Right cardiac atrium (tissue), 5 donors: ENCODE measurements around the gene RIIAD1. TPM values are rescaled to one million over a fixed set of nuclear protein-coding genes. Genes with fewer than 3 reads are reported as not detected.
"Not testable (repeated sequence)": the region's sequence is repeated elsewhere in the genome, so short reads cannot be mapped to it uniquely, and the experiment has no call there.

Experiments
- ATAC-seq, 2 donors: fragments of 200-7000 bp; cut with Tn5 transposase; one replicate each; pipeline versions ENCODE4 v1.8.0 to v1.9.1; 2020; ENCODE audit warnings: moderate library complexity in 2 of 2, mild to moderate bottlenecking in 1 of 2
- DNase-seq, 3 donors: peaks; one replicate each; pipeline ENCODE4 v3.0.0-alpha.2; 2020
- H3K27ac ChIP-seq: one replicate; pipeline ENCODE4 v1.5.1; 2013; ENCODE audit warnings: mild to moderate bottlenecking, low read length, control low read depth, moderate library complexity
- H3K27me3 ChIP-seq: one replicate; pipeline ENCODE4 v1.6.1; 2013; ENCODE audit not compliant: control insufficient read depth, insufficient read depth
- H3K4me1 ChIP-seq: one replicate; pipeline ENCODE4 v1.6.1; 2013; ENCODE audit warnings: low read length; ENCODE audit not compliant: control insufficient read depth, insufficient read depth
- H3K4me3 ChIP-seq: one replicate; pipeline ENCODE4 v1.5.1; 2013; ENCODE audit warnings: low read length, control low read depth
- H3K9me3 ChIP-seq: one replicate; pipeline ENCODE4 v1.6.1; 2013; ENCODE audit warnings: low read length; ENCODE audit not compliant: control insufficient read depth
- WGBS: extraction: QIAGEN DNeasy Blood & Tissue Kit; methylation state at CpG from one replicate; pipeline ENCODE4 v1.1.7; 2013; 5-methylcytosine and 5-hydroxymethylcytosine counted together
- intact Hi-C, 4 donors: fragments of 100-400 bp; cut with DNase I; formaldehyde crosslinking; loops; one replicate each; pipeline versions ENCODE4 v1.11.0 to v1.14.0; 2022 to 2023
- polyA plus RNA-seq: library from polyadenylated mRNA; stranded (reverse); fragments of 200-250 nt; gene quantifications from one replicate; pipeline ENCODE4 v1.2.3, GENCODE V29; 2013
- total RNA-seq, 4 donors: library from RNA; stranded (reverse); fragmentation: NEBNext Ultra II Directional; extraction: Animal tissue kit (Norgen Biotek cat#: 25700); gene quantifications; one replicate each; pipeline ENCODE4 v1.2.1, GENCODE V29; 2021
- donor health status: healthy with polysubstance abuse.
- donor health status: DM: no; HTN: yes; CAD: no.
- donor health status: DM: no; HTN: no; CAD: no.
- donor health status: DM: no; HTN: yes; CAD: no; lungs with severe emphysema.
- donor health status: DM: yes; HTN: yes; CAD: no.

Gene RIIAD1
- total and polyA plus RNA-seq, 5 donors: 6.0 to 19.3 (median 7.7) TPM

DNA sequence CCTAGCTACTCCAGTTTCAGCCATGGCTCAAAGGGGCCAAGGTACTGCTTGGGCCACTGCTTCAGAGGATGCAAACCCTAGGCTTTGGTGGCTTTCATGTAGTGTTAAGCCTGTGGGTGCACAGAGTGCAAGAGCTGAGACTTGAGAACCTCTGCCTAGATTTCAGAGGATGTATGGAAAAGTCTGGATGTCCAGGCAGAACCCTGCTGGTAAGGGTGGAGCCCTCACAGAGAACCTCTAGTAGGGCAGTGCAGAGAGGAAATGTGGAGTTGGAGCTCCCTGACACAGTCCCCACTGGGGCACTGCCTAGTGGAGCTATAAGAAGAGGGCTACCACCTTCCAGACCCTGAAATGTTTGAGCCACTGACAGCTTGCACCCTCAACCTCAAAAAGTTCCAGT is 16.2 kb downstream of the RIIAD1 start:
- Histone ChIP-seq H3K27me3 (no peaks in the 10 kb centered on the region), H3K4me1 (no peaks in the 10 kb centered on the region), H3K4me3 (no peak overlapping the region), H3K27ac (no peak overlapping the region), H3K9me3 (peaks cover 3% of the 10 kb centered on the region)
- intact Hi-C loops: loop anchor here (5.0 to 10.0 kb wide), 4 partner anchors 143 to 293 kb away; no protein-coding TSS in a partner anchor
- DNase-seq (no peak), ATAC-seq (no peak)

DNA sequence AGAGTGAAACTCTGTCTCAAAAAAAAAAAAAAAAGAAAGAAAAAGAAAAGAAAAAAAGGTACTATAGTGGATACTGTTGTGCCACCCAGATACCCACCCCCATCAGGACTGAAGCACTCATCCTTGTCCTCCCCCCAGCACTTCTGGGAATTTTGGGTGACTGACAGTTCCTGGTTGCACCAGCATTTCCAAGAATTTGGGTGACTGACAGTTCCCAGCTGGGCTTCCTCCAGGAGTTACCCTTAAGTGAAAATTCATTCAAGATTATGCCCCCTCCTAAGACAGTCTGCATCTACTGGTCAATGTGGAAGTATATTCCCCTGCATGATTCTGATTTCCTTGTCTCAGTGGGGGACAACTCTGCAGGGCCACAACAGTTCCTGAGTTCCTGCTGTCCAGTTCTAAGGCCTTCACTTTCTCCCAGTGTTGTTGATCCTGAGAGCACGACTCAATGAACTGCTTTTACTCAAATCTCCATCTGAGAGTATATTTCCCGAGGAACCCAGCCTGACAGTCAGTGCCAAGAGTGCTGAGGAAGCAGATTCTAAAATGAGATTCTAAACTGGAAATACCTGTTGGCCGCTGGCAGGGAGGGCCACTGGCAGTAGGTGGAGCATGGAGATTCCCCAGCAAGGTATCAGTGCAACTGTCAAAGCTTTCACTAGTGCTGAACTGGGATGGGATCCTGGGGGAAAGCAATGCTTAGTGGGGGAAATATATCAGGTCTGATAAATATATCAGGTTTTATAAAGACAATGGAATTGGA is 18.5 kb downstream of the RIIAD1 start:
- ATAC-seq: no peak
- Histone ChIP-seq H3K4me1 (no peaks in the 10 kb centered on the region), H3K27ac (no peak overlapping the region), H3K27me3 (no peaks in the 10 kb centered on the region), H3K9me3 (peaks cover 3% of the 10 kb centered on the region), H3K4me3 (no peak overlapping the region)
- intact Hi-C loops: loop anchor here (5.0 to 10.0 kb wide), 4 partner anchors 145 to 295 kb away; no protein-coding TSS in a partner anchor
- no peak for DNase-seq
- WGBS: 53% methylated on average over 3 of the region's 3 CpGs

DNA sequence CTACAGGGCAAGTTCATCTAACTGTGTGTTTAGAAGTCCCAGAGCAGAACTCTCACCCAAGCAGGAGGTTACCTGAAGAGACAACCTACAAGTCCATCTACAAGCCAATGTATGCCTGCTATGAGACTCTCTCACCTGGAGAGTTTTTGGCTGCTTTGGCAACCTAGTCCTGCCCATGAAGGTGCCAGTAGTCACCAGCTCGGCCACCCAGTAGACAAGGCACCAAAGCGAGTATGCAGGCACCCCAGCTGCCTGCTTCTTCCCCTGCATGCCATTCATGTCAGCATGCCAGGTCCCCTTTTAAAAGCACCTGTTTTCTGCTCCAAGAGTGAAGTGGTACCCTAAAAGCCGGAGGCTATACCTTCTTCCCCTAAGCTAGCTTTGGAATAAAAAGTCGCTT is 20.2 kb downstream of the RIIAD1 start:
- no peak for DNase-seq
- no peak for ATAC-seq
- WGBS: 86% methylated on average over 4 of the region's 4 CpGs
- Histone ChIP-seq H3K27ac (no peak overlapping the region), H3K27me3 (no peaks in the 10 kb centered on the region), H3K4me1 (no peaks in the 10 kb centered on the region), H3K9me3 (peaks cover 3% of the 10 kb centered on the region), H3K4me3 (no peak overlapping the region)
- intact Hi-C loops: no loop called here

DNA sequence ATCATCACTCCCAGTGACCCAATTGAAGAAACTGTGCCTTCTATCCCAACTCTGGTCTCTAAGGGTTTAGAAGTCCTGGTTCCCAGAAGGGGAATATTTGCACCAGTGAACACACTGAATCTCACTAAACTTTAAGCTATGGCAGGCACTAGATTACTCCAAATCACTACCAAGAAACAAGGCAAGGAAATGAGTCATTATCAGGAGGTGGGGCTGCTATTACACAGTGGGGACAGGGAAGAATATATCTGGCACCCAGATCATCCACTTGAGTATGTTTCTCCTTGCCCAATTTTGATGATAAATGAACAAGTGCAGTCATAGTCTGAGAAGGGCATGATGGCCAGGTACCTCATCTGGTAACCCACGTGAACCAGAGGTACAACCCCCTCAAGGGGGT is 35.0 kb downstream of the RIIAD1 start:
- DNase-seq (no peak), ATAC-seq (peak in 1 of 2 donors; percentile 66)
- Histone ChIP-seq H3K9me3 (no peaks in the 10 kb centered on the region), H3K27me3 (no peaks in the 10 kb centered on the region), H3K27ac (no peak overlapping the region), H3K4me1 (no peaks in the 10 kb centered on the region), H3K4me3 (no peak overlapping the region)
- 73% methylated on average over 1 of the region's 1 CpG for WGBS
- intact Hi-C loops: no loop called here

DNA sequence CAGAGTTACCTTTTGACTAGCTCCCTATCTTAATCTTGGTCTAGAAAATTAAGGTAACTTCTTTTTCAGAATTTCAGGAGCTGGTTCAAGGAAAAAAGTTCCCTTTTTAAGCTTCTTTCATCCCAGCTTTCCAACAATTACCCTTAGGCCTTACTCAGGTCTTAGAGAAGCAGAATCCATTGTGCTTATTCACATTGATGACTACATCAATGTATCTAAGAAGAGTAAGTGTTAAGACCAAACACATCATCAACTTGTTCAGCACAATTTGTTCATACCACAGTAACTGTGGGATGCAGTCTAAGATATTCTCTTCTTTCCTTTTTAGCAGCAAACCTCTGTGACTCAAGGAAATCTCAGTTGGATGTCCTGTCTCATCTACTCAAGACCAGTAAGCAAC is 37.9 kb downstream of the RIIAD1 start:
- intact Hi-C loops: no loop called here
- DNase-seq (no peak), ATAC-seq (no peak)
- H3K27me3 ChIP-seq: no peaks in the 10 kb centered on the region
- no peak overlapping the region for H3K27ac ChIP-seq
- H3K4me3 ChIP-seq: no peak overlapping the region
- H3K4me1 ChIP-seq: no peaks in the 10 kb centered on the region
- H3K9me3 ChIP-seq: no peaks in the 10 kb centered on the region

DNA sequence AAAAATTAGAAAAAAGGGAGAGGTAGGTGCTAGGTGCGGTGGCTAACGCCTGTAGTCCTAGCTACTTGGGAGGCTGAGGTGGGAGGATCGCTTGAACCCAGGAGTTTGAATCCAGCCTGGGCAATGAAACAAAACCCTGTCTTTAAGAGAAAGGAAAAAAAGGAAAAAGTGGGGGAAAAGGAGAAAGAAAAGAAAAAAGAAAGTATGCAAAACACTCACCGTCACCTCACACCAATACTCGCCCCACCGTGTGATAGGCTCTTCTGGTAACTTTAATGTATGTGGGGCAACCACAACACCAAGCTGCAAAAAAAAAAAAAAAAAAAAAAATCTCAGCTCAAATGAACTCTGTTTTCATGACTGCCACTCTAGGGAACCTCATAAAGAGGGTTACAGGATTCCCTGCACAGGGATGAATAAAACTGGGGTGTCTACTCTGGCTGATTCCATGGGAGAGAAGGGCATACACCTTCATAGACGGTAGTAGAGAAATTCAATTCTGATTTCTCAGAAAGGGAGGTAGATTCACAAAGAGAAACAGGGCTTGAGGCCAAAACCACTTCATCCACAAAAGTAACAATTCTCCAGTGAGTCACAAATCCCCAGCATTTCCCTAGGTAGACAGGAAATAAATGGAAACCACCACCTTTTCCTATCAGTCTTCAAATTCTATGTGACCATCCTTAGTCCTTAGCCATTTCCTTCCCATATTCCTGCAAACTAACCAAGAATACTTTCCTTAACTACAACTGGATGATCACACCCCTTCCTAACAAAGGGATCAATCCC is 39.5 kb downstream of the RIIAD1 start:
- H3K4me1 ChIP-seq: no peaks in the 10 kb centered on the region
- H3K27me3 ChIP-seq: no peaks in the 10 kb centered on the region
- no peak for DNase-seq
- no peak overlapping the region for H3K4me3 ChIP-seq
- ATAC-seq: no peak
- intact Hi-C loops: no loop called here
- 95% methylated on average over 7 of the region's 7 CpGs for WGBS
- no peak overlapping the region for H3K27ac ChIP-seq
- no peaks in the 10 kb centered on the region for H3K9me3 ChIP-seq

DNA sequence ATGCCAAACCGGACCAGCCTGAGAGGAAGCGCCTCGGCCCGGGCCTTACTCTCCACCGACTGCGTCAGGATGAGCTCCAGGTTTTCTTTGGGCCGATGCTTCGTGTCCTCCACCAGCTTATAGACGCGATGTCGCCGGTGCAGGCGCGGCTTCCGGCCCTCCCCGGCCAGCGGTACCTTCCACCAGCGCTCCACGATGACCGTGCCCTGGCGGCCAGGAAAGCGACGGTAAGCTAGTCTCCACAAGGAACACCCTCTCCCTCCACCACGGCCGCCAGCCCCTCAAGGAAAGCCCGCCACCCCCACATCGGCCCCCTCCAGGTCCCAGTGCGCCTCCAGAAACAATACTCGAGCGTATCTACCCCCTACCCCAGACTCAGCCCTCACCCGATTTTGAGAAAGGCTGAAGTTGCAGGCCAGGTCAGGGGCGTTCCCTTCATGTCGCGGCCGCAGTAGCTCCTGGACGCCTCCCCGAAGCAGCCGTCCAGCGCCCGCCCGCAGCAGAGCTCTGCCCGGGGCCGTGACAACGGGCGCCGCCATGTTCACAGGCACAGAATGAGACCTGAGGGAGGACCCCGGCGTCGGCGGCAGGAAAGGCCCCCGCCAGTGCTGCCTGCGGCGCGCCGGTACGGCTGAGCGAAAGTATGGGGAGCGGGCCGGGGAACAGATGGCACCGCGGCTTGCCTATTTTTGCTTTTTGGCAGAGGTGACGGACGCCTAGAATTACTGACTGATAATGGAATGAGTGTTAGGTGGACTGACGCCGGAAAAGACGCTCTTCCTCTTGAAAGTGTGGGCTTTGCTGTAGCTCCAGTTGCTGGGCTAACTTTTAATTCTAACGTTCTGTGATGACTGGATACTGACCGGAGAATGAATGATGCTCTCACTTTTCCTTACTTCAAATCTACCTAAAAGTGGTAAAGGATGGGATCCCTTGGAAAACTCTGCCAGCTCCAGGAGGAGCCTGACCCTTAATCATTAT is 41.9 kb downstream of the RIIAD1 start, which contains the start of gene MRPL9:
MRPL9 (minus strand) TSS at position 556 of the 981 bp plus-strand sequence; CDS start at position 539, 17 bp downstream.
- intact Hi-C loops: no loop called here
- under 1% methylated on average over 68 of the region's 68 CpGs for WGBS

DNA sequence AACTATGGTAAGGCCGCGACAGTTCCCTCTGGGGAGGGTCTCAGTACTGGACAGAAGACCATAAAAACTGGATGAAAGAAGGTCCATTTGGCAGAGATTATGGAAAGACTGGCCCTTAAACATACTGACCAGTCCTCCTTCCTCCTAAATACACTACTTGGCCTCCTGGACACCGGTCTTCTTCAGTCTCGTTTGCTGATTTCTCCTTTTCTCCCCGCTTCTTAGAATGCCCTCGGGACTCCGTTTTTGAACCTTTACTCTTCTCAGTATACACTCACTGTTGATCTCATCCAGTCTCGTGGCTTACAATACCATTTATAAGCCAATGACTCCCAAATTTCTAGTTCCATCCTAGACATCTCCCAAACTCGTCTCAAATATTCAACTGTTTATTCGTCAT is 42.7 kb downstream of the RIIAD1 start:
- WGBS: 59% methylated on average over 10 of the region's 10 CpGs
- Histone ChIP-seq H3K4me3 (peak overlapping the region; percentile 93), H3K27me3 (no peaks in the 10 kb centered on the region), H3K27ac (peak overlapping the region; percentile 76), H3K9me3 (no peaks in the 10 kb centered on the region), H3K4me1 (peaks cover 2% of the 10 kb centered on the region)
- DNase-seq: no peak
- ATAC-seq: peak in 1 of 2 donors; percentile 4
- intact Hi-C loops: no loop called here

More for the DNA sequence above, 41.9 kb downstream of the RIIAD1 start, which contains the start of gene MRPL9:
- Histone ChIP-seq H3K4me3 (peak within 1 kb of the TSS; percentile 93), H3K4me1 (peaks cover 1% of the 10 kb centered on the region), H3K27ac (peak within 1 kb of the TSS; percentile 76), H3K9me3 (no peaks in the 10 kb centered on the region), H3K27me3 (no peaks in the 10 kb centered on the region)
- DNase-seq (peak; percentile 84 to 94 (median 94)), ATAC-seq (peak; percentile 99)

DNA sequence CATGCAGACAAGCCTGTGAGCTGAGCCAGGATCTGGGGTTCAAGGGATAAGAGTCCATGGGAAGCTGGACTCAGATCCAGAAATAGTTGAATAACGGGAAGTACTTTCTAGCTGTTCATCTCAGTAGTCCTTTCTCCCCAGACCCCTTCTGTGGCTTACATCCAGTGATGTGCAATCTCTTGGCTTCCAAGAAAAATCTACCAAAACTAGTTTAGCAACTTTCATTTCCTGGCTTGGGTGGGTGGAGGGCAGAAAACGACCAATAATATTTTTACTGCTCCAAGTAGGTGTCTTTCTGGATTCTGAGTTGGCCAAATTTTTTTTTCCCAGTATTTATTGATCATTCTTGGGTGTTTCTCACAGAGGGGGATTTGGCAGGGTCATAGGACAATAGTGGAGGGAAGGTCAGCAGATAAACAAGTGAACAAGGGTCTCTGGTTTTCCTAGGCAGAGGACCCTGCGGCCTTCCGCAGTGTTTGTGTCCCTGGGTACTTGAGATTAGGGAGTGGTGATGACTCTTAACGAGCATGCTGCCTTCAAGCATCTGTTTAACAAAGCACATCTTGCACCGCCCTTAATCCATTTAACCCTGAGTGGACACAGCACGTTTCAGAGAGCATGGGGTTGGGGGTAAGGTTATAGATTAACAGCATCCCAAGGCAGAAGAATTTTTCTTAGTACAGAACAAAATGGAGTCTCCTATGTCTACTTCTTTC is 47.2 kb downstream of the RIIAD1 start:
- H3K9me3 ChIP-seq, H3K27ac ChIP-seq, H3K4me3 ChIP-seq, H3K27me3 ChIP-seq, DNase-seq, ATAC-seq, H3K4me1 ChIP-seq, intact Hi-C loops: not testable (repeated sequence)
- WGBS: 53% methylated on average over 2 of the region's 7 CpGs

DNA sequence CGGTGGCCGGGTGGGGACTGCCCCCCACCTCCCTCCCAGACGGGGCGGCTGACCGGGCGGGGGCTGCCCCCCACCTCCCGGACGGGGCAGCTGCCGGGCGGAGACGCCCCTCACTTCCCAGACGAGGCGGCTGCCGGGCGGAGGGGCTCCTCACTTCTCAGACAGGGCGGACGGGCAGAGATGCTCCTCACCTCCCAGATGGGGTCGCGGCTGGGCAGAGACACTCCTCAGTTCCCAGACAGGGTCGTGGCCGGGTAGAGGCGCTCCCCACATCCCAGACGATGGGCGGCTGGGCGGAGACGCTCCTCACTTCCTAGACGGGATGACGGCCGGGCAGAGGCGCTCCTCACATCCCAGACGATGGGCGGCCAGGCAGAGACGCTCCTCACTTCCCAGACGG is 47.9 kb downstream of the RIIAD1 start:
- H3K4me3 ChIP-seq, intact Hi-C loops, H3K9me3 ChIP-seq, H3K27ac ChIP-seq, H3K27me3 ChIP-seq, ATAC-seq, DNase-seq, H3K4me1 ChIP-seq: not testable (repeated sequence)
- WGBS: 93% methylated on average over 34 of the region's 34 CpGs
